Ureter (tissue), 1 donor: ENCODE data around the gene PRELID1. TPM values are rescaled to one million over a fixed set of nuclear protein-coding genes. Genes with fewer than 3 reads are reported as not detected.

Source experiments
- DNase-seq: peaks from one replicate; pipeline ENCODE4 v3.0.0-alpha.2; 2020; ENCODE audit warnings: low spot score
- total RNA-seq: library from RNA; stranded (reverse); gene quantifications from one replicate; pipeline ENCODE4 v1.2.4, GENCODE V29; 2023
- donor health status: DM: yes; HTN: yes; CAD: no.

The PRELID1 gene
- total RNA-seq, 1 donor from 2014 or later, result 121 TPM

DNA sequence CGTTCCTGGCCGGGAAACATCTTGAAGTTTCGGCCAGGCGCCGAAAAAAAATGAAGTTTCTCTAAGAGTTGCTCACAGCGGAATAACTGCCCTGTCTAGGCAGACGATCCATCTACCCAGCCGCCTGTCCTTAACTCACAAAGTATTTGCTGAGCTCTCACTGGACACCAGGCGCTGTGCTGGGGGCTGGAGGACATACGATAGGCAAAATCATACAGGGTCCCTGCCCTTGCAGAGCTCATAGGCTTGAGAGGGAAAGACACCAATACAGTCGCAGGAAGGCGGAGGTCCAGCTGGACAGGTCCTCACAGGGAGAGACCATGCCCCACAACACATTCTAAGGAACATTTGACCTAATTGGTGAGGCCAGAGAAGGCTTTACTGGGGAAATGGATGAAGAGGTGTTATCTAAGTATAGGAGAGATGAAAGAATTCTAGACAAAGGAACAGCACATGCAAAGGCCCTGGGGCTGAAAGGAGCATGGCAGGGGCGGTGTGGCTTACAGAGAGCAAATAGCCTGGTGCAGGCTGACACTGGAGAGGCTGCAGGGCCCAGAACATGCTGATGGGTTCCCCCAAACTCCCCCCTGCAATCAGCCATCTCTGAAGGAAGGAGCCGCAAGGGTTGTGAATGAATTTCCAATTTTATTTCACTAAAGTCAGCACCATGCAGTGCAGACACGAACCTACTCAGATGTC is 10.1 kb downstream of the PRELID1 start:
- no peak for DNase-seq

DNA sequence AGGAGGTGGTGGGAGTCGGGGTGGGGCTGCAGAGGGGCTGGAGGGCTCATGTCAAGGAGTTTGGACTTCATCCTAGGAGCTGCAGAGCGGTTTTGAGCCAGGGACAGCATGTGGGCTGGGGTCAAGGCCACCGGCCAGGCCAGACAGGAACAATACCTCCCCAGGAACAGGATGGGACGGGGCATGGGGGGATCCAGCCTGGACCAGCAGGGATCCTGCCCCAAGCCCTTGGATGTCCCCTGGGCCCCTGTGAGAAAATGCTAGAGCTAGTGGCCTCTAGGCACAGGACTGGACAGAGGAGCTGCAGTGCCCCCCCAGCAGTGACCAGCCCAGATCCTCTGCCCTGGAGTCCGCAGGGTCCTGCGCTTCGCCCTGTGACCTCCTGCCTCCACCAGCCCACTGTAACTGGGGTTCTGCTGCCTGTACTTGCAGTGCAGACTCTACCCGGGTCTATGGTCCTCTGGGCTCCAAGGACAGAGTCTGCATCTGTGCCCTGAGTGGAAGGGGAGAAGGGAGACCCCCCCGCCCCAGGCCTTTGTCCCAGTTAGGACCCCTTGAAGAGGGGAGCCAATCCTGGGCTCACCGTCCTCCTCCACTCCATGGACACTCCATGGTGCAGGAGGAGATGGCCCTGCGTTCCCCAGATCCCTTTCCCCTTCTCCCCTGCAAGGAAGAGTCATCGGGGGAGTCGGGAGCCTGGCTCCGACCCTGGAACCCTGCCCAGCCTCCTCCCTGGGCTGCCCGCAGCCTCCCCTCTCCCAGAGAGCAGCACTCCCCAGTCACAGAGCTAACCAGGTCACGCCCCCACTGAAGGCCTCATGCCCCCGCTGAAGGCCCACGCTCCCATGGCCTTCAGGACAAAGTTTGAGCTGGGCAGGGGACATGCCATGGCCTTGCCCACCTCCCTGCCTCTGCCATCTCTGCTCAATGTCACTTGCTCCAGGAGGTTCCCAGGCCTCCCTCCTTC is 11.1 kb downstream of the PRELID1 start:
- DNase-seq, result no peak

DNA sequence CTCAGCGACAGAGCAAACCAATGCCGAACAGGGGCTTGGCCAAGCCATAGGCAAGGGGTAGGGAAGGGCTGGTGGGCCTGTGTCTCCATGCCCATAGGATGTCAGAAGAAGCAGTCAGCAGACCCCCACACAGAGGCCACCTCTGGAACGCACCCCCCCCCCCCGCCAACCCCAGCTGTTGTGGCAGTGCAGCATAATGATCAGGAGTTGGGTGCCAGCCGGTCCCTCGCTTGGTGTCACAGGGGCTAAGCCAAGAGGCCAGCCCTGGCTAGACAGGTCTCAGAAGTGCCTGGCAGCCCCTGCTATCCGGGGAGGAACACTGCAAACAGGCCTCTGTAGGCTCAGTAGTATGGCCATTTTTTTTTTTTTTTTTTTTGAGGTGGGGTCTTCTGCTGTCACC is 11.8 kb downstream of the PRELID1 start:
- DNase-seq, result no peak

GRCh38 chr5:177316005-177316404 is 12.4 kb downstream of the PRELID1 start:
- no peak for DNase-seq

DNA sequence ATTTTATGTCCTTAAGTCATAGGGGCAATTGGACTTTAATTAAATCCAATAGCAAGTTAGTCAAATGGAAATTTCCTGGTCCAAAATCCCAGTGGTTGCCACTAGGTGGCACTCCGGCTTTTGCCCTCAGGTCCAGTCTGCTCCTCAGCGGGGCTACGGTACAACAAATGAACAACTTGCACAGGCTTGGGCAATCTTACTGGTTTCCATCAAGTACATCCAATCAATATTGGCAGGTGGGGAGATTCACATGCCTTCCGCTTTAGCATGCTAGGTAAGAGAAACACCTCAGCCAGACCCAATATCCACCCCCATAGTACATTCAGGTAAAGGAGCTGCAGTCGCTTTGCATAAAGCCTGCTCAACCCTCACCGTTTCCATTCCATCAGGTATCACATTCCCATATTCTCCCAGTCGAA is 14.4 kb downstream of the PRELID1 start:
- peak; percentile 83 for DNase-seq

DNA sequence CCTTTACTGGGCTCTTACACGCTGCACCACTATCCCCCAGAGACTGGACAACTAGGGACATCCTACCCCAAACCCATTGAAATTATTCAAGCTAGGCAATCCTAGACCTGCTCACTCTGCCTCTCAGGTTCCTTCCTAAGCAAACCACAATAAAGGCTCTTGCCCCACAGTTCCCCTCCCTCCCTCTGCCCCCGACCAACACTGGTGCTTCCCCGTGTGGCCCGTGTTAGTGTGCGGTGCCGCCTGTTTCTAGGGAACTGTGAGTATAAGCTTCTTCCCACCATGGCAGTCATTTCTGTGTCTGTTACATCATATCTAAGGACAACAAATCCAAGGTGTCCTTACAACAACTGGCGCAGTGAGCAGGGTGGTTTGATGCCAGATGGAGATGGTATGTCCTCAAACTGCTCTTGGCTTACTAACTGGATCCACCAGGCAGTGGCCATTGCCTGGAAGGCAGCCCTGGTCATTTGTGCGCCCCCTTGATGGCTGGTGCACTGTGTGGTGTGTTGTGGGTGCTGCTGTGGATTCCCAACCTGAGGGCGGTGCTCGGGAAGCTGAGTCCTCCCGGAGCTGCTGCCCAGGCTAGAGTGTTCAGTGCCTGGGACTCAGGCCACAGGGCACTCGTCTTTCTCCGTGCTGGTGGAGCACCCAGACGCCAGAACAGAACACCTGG is 16.5 kb downstream of the PRELID1 start:
- no peak for DNase-seq

DNA sequence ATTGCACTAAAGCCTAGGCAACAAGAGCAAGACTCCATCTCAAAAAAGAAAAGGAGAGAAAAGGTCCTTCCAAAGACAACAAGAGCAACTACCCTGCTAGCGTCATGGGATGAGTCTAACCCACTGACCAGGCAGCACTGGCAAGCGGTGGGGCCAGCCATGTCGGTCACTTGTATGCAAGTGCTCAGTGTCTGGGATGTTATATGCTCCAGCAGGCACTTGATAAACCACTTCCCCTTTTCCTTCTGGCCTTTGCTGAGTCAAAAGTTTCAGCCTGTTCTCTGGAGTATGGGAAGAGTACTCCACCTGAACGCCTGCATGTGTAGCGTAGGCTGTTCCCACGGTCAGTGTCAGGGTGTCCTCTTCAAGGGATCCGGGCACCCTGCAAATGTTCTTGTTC is 17.3 kb downstream of the PRELID1 start:
- DNase-seq, result no peak

- no peak for DNase-seq
Measured at GRCh38 chr5:177325868-177326381, 22.3 kb downstream of the PRELID1 start.

- DNase-seq, result no peak
Measured at GRCh38 chr5:177327539-177328522, 24.2 kb downstream of the PRELID1 start.

GRCh38 chr5:177328545-177329231 is 25.1 kb downstream of the PRELID1 start:
- DNase-seq, result no peak

GRCh38 chr5:177329883-177330282 is 26.3 kb downstream of the PRELID1 start:
- no peak for DNase-seq

DNA sequence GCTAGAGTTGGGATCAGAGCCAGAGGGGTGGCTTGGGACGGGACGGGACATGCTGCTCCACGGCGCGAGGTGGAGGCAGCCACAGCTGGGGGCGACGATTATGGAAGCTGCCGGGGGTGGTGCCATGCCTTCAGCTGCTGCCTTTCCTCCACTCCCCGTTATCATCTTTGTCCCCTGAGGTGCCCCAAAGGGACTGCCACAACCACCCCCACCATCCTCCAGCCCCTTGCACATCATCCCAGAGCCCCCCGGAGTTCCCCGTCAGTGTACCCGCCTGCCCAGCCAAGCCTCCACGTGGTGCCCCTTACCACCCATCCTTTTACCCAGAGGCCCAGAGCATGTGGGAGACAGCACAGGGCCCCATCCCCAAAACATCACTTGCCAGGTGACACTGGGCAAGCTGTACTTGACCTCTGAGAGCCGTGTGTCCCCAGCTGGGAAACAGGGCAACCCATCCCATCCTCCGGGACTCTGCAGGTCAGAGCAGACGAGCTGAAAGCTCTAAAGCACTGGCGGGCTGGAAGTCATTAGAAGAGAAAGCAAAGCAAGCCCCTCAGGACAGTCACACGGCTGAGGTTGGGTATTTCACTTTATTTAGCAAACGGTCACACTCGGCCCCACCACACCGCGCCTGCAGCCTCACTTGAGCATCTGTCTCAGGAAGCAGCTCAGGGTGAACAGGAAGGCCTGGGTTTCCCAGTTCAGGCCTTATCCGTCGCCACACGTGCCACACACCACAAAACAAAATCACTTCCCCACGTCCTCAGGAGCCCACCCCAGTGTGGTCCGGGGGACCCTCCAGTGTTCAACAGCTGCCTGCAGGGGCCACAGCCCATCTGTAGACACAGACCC is 27.6 kb downstream of the PRELID1 start:
- DNase-seq, result no peak

- DNase-seq, result no peak
Measured at GRCh38 chr5:177332031-177332895, 28.7 kb downstream of the PRELID1 start.

- no peak for DNase-seq
Measured at GRCh38 chr5:177332896-177333260, 29.3 kb downstream of the PRELID1 start.

GRCh38 chr5:177333420-177334154 is 30.0 kb downstream of the PRELID1 start:
- no peak for DNase-seq

DNA sequence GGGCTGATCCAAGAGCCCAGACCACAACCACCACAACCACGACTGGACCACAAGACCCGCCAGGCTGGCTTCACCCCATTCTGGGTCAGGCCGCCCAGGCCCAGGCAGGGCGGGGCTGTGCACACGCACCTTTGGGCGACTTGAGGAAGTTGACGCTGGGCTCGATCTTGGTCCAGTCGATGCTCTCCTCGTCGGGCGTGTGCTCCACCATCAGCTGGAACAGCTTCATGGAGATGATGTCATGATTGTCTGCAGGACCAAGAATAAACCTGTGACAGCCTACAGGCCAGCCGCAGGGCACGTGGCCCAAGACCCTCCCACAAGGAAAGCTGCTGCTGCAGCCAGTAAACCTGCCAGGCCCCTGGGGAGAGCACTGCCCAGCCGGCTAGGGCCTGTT is 30.6 kb downstream of the PRELID1 start:
- no peak for DNase-seq

DNA sequence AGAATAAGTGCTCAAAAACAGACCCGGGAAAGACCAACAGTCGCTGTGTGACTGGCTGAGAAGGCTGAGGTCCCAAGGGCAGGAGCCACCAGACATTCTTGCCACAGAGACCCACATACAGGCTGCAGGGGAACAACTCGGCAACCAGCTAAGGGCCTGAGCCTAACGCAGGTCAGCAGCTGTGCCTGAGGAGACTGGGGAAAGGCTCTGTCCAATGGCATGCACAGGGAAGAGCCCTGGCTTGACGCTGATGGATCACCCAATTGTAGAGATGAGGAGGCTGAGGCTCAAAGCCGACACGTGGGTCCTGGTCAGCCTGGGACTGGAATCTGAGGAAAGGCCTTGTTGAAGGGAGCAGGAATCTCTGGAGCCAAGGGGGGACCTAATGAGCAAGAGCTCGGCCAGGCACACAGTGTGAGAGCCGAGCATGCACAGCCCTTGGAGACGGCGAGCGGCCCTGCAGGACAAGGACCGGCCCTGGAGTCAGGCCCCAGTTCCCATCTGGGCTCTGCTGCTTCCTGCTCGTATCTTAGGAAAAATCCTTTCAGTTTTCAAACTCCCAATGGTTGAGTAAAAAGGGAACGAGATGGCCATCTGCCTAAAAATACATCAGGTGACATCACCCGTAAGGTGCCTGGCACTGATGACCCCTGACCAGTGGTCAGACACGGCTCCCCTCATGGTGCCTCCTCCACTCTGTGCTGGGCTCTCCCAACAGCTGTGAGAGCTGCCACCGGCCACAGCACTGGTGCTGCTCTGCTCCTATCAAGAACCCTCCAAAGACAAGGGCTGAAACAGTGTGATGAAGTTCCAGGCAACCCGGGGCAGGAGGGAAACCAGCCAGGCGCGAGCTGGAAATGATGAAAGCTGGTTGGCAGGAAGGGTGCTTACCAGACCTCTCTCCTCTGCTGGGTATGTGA is 31.4 kb downstream of the PRELID1 start:
- DNase-seq, result no peak
